ENCODE measurements around the gene ZNF552.
A peak's percentile ranks its signal among the peaks of the same experiment; 100 is the strongest.
"Not testable (repeated sequence)": the region's sequence is repeated elsewhere in the genome, so short reads cannot be mapped to it uniquely, and the experiment has no call there.

ZNF552 gene

DNA sequence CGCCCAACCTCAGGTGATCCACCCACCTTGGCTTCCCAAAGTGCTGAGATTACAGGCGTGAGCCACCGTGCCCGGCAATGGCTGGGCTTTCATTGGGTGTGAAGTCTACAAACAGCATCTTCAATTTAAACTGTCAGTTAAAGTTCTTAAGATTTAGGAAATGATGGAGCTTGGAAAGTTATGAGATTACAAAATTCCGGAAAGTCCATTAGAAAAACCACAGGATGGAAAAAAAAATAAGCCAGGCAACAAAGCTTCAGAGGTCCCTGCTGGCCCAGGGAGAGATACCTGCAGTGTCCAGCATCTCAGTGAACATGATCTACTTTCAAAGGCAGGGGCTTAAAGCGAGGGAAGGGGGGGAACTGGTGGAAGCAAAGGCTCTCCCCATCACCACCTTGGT, 10.8 kb upstream of the ZNF552 start:
- no peak for DNase-seq
- no peaks in the 10 kb centered on the region for H3K27me3 Mint-ChIP-seq
- H3K4me3 Mint-ChIP-seq: no peak overlapping the region
- H3K4me1 Mint-ChIP-seq: peaks cover 30% of the 10 kb centered on the region
- H3K27ac Mint-ChIP-seq: no peak overlapping the region
- CTCF ChIA-PET: no interaction called here
- H3K36me3 Mint-ChIP-seq: peaks cover 67% of the 10 kb centered on the region
- peaks cover 5% of the 10 kb centered on the region for H3K9me3 Mint-ChIP-seq

GRCh38 chr19:57823608-57824007, 8.9 kb upstream of the ZNF552 start:
- CTCF ChIA-PET, H3K9me3 Mint-ChIP-seq, H3K27me3 Mint-ChIP-seq, DNase-seq, H3K4me3 Mint-ChIP-seq: not testable (repeated sequence)
- Mint-ChIP-seq H3K36me3 (peaks cover 58% of the 10 kb centered on the region), H3K27ac (peak overlapping the region; percentile 37), H3K4me1 (peaks cover 47% of the 10 kb centered on the region)

- H3K36me3 Mint-ChIP-seq: peaks cover 58% of the 10 kb centered on the region
- DNase-seq, CTCF ChIA-PET, H3K27ac Mint-ChIP-seq, H3K4me3 Mint-ChIP-seq, H3K27me3 Mint-ChIP-seq, H3K9me3 Mint-ChIP-seq: not testable (repeated sequence)
- peaks cover 50% of the 10 kb centered on the region for H3K4me1 Mint-ChIP-seq
Measured at GRCh38 chr19:57823155-57823554, 8.4 kb upstream of the ZNF552 start.

- H3K27me3 Mint-ChIP-seq, DNase-seq, H3K9me3 Mint-ChIP-seq, H3K27ac Mint-ChIP-seq: not testable (repeated sequence)
- CTCF ChIA-PET: interaction anchor here (1.3 kb wide), 1 partner anchor 9 kb away, joined by 3 read pairs; no protein-coding TSS in a partner anchor
- peaks cover 50% of the 10 kb centered on the region for H3K4me1 Mint-ChIP-seq
- peaks cover 49% of the 10 kb centered on the region for H3K36me3 Mint-ChIP-seq
- peak overlapping the region; percentile 97 for H3K4me3 Mint-ChIP-seq
Measured at GRCh38 chr19:57821501-57821900, 6.8 kb upstream of the ZNF552 start.

DNA sequence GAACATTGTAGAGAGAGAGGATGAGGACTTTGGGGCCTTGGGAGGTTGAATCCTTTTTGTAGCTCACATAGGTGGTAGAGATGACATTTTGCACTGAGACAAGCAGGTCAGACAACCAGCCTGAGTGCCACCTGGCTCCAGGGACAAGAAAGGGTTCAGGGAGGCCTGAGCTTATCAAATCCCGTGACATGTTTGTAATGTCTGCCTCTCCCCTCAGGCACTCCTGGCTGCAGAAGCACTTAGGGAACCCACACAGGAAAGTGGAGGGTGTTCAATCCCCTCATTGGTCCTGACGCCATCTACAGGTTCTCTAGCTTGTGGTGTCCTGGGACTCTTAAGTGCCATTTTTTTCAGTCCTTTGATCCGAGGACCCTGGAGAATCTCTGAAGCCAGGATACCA, 6.4 kb upstream of the ZNF552 start:
- H3K27me3 Mint-ChIP-seq, DNase-seq, H3K9me3 Mint-ChIP-seq, H3K27ac Mint-ChIP-seq: not testable (repeated sequence)
- H3K36me3 Mint-ChIP-seq: peaks cover 46% of the 10 kb centered on the region
- peaks cover 50% of the 10 kb centered on the region for H3K4me1 Mint-ChIP-seq
- CTCF ChIA-PET: interaction anchor here (1.3 kb wide), 1 partner anchor 8 kb away, joined by 3 read pairs; no protein-coding TSS in a partner anchor
- H3K4me3 Mint-ChIP-seq: peak overlapping the region; percentile 97

- Mint-ChIP-seq H3K4me3 (peak overlapping the region; percentile 97), H3K27ac (peak overlapping the region; percentile 98), H3K4me1 (peaks cover 52% of the 10 kb centered on the region), H3K9me3 (no peaks in the 10 kb centered on the region), H3K27me3 (no peaks in the 10 kb centered on the region), H3K36me3 (peaks cover 41% of the 10 kb centered on the region)
- no peak for DNase-seq
- CTCF ChIA-PET: interaction anchor here (1.3 kb wide), 1 partner anchor 8 kb away, joined by 3 read pairs; no protein-coding TSS in a partner anchor
Measured at GRCh38 chr19:57820599-57820998, 5.9 kb upstream of the ZNF552 start.

DNA sequence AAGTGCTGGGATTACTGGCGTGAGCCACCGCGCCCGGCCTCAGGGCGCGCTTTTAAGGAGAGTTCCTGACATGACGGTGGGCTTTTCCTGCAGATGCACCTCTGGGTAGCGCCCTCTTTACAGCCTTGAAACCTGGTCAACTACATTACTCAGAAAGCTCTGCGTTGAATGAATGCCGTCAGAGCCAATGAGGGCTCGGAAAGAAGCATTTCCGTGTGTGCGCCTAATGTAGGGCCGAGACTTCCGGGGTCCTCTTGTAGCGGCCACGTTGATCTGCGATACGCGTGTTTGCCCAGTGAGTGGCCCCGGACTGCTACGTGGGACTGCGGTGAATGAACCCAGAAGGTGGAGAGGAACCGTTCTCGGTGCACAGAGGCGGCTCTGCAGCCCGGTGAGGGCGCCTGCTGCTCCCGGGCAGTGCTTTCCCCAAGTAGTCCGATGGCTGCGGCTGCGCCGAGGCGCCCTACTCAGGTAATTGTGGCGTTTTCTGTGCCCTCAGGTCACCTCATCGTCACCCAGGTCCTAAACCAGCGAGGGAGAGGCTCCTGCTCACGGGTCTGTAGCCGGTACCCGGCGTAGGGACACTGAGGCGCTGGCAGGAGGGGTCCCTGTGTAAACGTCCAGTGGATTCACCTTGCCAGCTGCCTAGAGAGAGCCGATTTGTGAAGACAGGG, 4.9 kb upstream of the ZNF552 start:
- H3K9me3 Mint-ChIP-seq: no peaks in the 10 kb centered on the region
- DNase-seq: peak; percentile 90
- H3K27ac Mint-ChIP-seq: peak overlapping the region; percentile 98
- H3K4me3 Mint-ChIP-seq: peak overlapping the region; percentile 97
- peaks cover 35% of the 10 kb centered on the region for H3K36me3 Mint-ChIP-seq
- CTCF ChIA-PET: interaction anchor here (0.5 to 1.0 kb wide), 2 partner anchors 31 to 750 kb away, joined by 3 read pairs; no protein-coding TSS in a partner anchor
- H3K4me1 Mint-ChIP-seq: peaks cover 61% of the 10 kb centered on the region
- H3K27me3 Mint-ChIP-seq: no peaks in the 10 kb centered on the region

- CTCF ChIA-PET: no interaction called here
- peak overlapping the region; percentile 98 for H3K27ac Mint-ChIP-seq
- H3K9me3 Mint-ChIP-seq: no peaks in the 10 kb centered on the region
- peaks cover 63% of the 10 kb centered on the region for H3K4me1 Mint-ChIP-seq
- H3K36me3 Mint-ChIP-seq: peaks cover 29% of the 10 kb centered on the region
- H3K4me3 Mint-ChIP-seq: peak overlapping the region; percentile 60
- DNase-seq: no peak
- no peaks in the 10 kb centered on the region for H3K27me3 Mint-ChIP-seq
Measured at GRCh38 chr19:57818378-57818777, 3.7 kb upstream of the ZNF552 start.

GRCh38 chr19:57817976-57818375, 3.3 kb upstream of the ZNF552 start:
- CTCF ChIA-PET: no interaction called here
- peaks cover 27% of the 10 kb centered on the region for H3K36me3 Mint-ChIP-seq
- no peaks in the 10 kb centered on the region for H3K27me3 Mint-ChIP-seq
- no peak for DNase-seq
- H3K4me3 Mint-ChIP-seq: peak overlapping the region; percentile 60
- H3K4me1 Mint-ChIP-seq: peaks cover 63% of the 10 kb centered on the region
- H3K27ac Mint-ChIP-seq: no peak overlapping the region
- no peaks in the 10 kb centered on the region for H3K9me3 Mint-ChIP-seq

DNA sequence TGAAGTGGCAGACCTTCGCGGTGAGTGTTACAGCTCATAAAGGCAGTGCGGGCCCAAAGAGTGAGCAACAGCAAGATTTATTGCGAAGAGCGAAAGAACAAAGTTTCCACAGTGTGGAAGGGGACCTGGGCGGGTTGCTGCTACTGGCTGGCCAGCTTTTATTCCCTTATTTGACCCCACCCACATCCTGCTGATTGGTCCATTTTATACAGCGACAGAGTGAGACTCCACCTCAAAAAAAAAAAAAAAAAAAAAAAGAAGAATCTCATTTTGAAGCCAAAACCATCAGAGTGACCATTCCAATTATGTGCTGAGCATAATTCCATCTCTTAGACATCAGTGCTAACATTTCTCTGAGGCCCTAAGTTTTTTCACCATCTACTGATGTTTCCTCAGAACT, 1.9 kb upstream of the ZNF552 start:
- no peak for DNase-seq
- Mint-ChIP-seq H3K9me3 (no peaks in the 10 kb centered on the region), H3K4me1 (peaks cover 64% of the 10 kb centered on the region), H3K4me3 (no peak overlapping the region), H3K36me3 (peaks cover 27% of the 10 kb centered on the region), H3K27ac (no peak overlapping the region), H3K27me3 (no peaks in the 10 kb centered on the region)
- CTCF ChIA-PET: no interaction called here

- CTCF ChIA-PET: no interaction called here
- Mint-ChIP-seq H3K4me3 (peak overlapping the region; percentile 94), H3K4me1 (peaks cover 60% of the 10 kb centered on the region), H3K36me3 (peaks cover 26% of the 10 kb centered on the region), H3K9me3 (no peaks in the 10 kb centered on the region), H3K27me3 (no peaks in the 10 kb centered on the region), H3K27ac (peak overlapping the region; percentile 93)
- DNase-seq: no peak
Measured at GRCh38 chr19:57815247-57816075, 748 bp upstream of the ZNF552 start.

- peak overlapping the region; percentile 94 for H3K4me3 Mint-ChIP-seq
- no peaks in the 10 kb centered on the region for H3K27me3 Mint-ChIP-seq
- no peaks in the 10 kb centered on the region for H3K9me3 Mint-ChIP-seq
- H3K27ac Mint-ChIP-seq: peak overlapping the region; percentile 93
- CTCF ChIA-PET: no interaction called here
- peaks cover 31% of the 10 kb centered on the region for H3K36me3 Mint-ChIP-seq
- DNase-seq: no peak
- peaks cover 48% of the 10 kb centered on the region for H3K4me1 Mint-ChIP-seq
Measured at GRCh38 chr19:57813919-57814504, 701 bp downstream of the ZNF552 start.

DNA sequence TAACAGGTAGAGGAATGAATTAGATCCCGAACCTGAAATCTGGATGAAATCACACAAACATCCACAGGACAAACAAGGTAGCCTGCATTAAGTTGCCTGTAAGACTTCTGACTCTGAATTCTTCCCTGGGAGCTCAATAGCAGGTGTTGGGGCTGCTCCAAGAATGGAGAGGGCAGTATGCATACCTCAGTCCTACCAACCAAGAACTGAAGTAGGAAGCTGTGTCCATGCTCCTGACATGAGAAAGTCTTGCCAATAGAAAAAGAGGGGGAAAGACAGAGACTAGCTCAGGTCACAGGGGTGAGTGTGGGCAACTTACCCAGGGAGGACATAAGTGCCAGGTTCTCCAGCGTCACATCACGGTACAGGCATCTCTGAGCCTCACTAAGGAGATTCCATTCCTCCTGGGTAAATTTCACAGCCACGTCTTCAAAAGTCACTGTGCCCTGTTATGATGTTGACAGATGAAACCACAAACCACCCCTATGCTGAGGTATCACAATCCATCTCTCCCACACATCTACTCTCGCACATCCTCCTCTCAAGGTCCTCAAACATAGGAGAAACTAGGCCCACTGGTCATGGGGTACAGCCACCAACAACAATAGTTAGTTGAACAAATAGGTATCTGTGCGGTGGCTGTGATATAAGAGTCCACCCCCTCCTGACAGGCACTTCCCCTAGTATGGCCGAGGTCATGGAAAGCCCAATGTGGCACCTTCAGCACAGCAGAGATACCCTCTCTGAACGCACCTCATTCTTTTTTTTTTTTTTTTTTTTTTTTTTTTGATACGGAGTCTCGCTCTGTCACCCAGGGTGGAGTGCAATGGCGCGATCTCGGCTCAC, 1.5 kb downstream of the ZNF552 start:
- Mint-ChIP-seq H3K4me1 (peaks cover 40% of the 10 kb centered on the region), H3K27ac (peak overlapping the region; percentile 93), H3K4me3 (peak overlapping the region; percentile 94), H3K36me3 (peaks cover 38% of the 10 kb centered on the region)
- H3K9me3 Mint-ChIP-seq, H3K27me3 Mint-ChIP-seq, DNase-seq: not testable (repeated sequence)
- CTCF ChIA-PET: interaction anchor here (1.1 kb wide), 1 partner anchor 8 kb away, joined by 3 read pairs; no protein-coding TSS in a partner anchor

- CTCF ChIA-PET: interaction anchor here (1.1 kb wide), 1 partner anchor 9 kb away, joined by 3 read pairs; no protein-coding TSS in a partner anchor
- Mint-ChIP-seq H3K36me3 (peaks cover 46% of the 10 kb centered on the region), H3K4me1 (peaks cover 40% of the 10 kb centered on the region), H3K9me3 (no peaks in the 10 kb centered on the region), H3K27ac (peak overlapping the region; percentile 43), H3K27me3 (no peaks in the 10 kb centered on the region), H3K4me3 (no peak overlapping the region)
- DNase-seq: no peak
Measured at GRCh38 chr19:57812226-57812625, 2.5 kb downstream of the ZNF552 start.

All from activated naive CD4-positive, alpha-beta T cell treated with anti-CD3 and anti-CD28 coated beads, Interleukin-2, amount 10 ng/mL, durations not matched to agents 7 days and 5 days (primary cell).